Occipital lobe (tissue), 2 donors: ENCODE measurements around the gene EDN2. TPM values are rescaled to one million over a fixed set of nuclear protein-coding genes. Genes with fewer than 3 reads are reported as not detected.

ENCODE experiments used
- DNase-seq: peaks from one replicate; lab custom pipeline; 2025; lab: John Stamatoyannopoulos, UW
- total RNA-seq: library from RNA; depleted of rRNA; stranded (reverse); fragments of >200 nt; gene quantifications from one replicate; pipeline ENCODE4 v1.2.3, GENCODE V29; 2014

EDN2 gene
- total RNA-seq, 1 donor from 2014 or later: not detected

- no peak for DNase-seq
These were observed 32.6 kb upstream of the EDN2 start for GRCh38 chr1:41517062-41517438.

- peak; percentile 85 for DNase-seq
These were observed 31.9 kb upstream of the EDN2 start for GRCh38 chr1:41516168-41517061.

GRCh38 chr1:41515778-41516167 lies 31.3 kb upstream of the EDN2 start:
- DNase-seq: no peak

GRCh38 chr1:41515131-41515678 lies 30.7 kb upstream of the EDN2 start:
- peak; percentile 60 for DNase-seq

- DNase-seq: no peak
These were observed 29.9 kb upstream of the EDN2 start for GRCh38 chr1:41514381-41514780.

- no peak for DNase-seq
These were observed 28.9 kb upstream of the EDN2 start for GRCh38 chr1:41513383-41513735.

- DNase-seq: no peak
These were observed 28.4 kb upstream of the EDN2 start for GRCh38 chr1:41512701-41513382.

GRCh38 chr1:41511239-41511540 lies 26.7 kb upstream of the EDN2 start:
- no peak for DNase-seq

- no peak for DNase-seq
These were observed 26.2 kb upstream of the EDN2 start for GRCh38 chr1:41510531-41511238.

- no peak for DNase-seq
These were observed 24.8 kb upstream of the EDN2 start for GRCh38 chr1:41509270-41509671.

- DNase-seq: no peak
These were observed 23.8 kb upstream of the EDN2 start for GRCh38 chr1:41508290-41508689.

GRCh38 chr1:41507836-41508235 lies 23.4 kb upstream of the EDN2 start:
- DNase-seq: no peak

- no peak for DNase-seq
These were observed 22.7 kb upstream of the EDN2 start for GRCh38 chr1:41507110-41507720.

GRCh38 chr1:41504114-41505035 lies 19.9 kb upstream of the EDN2 start:
- no peak for DNase-seq

- no peak for DNase-seq
These were observed 19.1 kb upstream of the EDN2 start for GRCh38 chr1:41503538-41504113.

GRCh38 chr1:41502912-41503311 lies 18.4 kb upstream of the EDN2 start:
- DNase-seq: no peak

- no peak for DNase-seq
These were observed 17.1 kb upstream of the EDN2 start for GRCh38 chr1:41501581-41501980.

- no peak for DNase-seq
These were observed 16.5 kb upstream of the EDN2 start for GRCh38 chr1:41500781-41501518.

- no peak for DNase-seq
These were observed 15.9 kb upstream of the EDN2 start for GRCh38 chr1:41500378-41500777.

GRCh38 chr1:41499591-41499990 lies 15.1 kb upstream of the EDN2 start:
- no peak for DNase-seq
